ENCODE data around the gene OTOF. TPM values are rescaled to one million over a fixed set of nuclear protein-coding genes. Genes with fewer than 3 reads are reported as not detected.

Gene OTOF
- total RNA-seq, 1 donor from 2014 or later, result not detected

GRCh38 chr2:26483027-26483326, 5.1 kb upstream of the OTOF start:
- DNase-seq (ENCODE audit: low spot score), result no peak

DNA sequence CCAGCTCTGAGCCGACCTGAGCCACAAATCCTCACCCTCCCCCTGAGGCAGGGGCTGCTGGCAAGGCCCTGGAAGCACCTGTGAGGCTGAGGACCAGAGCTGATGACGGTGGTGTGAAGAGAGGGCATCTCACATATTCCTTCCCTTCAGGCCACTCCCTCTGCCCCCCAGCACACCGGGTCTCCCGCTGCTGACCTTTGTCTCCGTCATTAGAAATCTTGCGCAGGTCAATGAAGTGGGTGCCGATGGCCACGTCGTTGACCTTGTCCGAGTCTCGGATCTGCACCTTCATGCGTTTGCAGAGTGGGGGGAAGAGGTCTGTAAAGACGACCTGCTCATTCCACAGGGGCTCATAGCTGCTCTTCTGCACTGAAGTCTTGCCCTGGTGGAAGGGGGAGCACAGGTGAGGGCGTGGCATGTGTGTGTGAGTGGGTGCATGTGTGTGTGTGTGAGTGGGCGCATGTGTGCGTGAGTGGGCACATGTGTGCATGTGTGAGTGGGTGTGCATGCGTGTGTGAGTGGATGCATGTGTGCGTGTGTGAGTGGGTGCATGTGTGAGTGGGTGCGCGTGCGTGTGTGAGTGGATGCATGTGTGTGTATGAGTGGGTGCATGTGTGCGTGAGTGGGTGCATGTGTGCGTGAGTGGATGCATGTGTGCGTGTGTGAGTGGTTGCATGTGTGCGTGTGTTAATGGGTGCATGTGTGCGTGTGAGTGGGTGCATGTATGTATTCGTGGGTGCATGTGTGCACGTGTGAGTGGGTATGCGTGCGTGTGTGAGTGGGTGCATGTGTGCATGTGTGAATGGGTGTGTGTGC, 4.5 kb upstream of the OTOF start:
- intact Hi-C loops (cut with DNase I), result no loop called here
- no peak for DNase-seq (ENCODE audit: low spot score)

More at GRCh38 chr2:26483027-26483326, 5.1 kb upstream of the OTOF start:
- intact Hi-C loops (cut with DNase I), result no loop called here

- intact Hi-C loops (cut with DNase I), result no loop called here
- DNase-seq (ENCODE audit: low spot score), result no peak
Measured at GRCh38 chr2:26481706-26482105, 3.8 kb upstream of the OTOF start.

- no peak for DNase-seq (ENCODE audit: low spot score)
- intact Hi-C loops (cut with DNase I), result no loop called here
Measured at GRCh38 chr2:26480566-26481423, 2.9 kb upstream of the OTOF start.

GRCh38 chr2:26479789-26480565, 2.1 kb upstream of the OTOF start:
- no peak for DNase-seq (ENCODE audit: low spot score)
- intact Hi-C loops (cut with DNase I), result no loop called here

GRCh38 chr2:26479131-26479788, 1.3 kb upstream of the OTOF start:
- no peak for DNase-seq (ENCODE audit: low spot score)
- intact Hi-C loops (cut with DNase I), result no loop called here

- intact Hi-C loops (cut with DNase I), result no loop called here
Measured at GRCh38 chr2:26478366-26478765, 442 bp upstream of the OTOF start.

DNA sequence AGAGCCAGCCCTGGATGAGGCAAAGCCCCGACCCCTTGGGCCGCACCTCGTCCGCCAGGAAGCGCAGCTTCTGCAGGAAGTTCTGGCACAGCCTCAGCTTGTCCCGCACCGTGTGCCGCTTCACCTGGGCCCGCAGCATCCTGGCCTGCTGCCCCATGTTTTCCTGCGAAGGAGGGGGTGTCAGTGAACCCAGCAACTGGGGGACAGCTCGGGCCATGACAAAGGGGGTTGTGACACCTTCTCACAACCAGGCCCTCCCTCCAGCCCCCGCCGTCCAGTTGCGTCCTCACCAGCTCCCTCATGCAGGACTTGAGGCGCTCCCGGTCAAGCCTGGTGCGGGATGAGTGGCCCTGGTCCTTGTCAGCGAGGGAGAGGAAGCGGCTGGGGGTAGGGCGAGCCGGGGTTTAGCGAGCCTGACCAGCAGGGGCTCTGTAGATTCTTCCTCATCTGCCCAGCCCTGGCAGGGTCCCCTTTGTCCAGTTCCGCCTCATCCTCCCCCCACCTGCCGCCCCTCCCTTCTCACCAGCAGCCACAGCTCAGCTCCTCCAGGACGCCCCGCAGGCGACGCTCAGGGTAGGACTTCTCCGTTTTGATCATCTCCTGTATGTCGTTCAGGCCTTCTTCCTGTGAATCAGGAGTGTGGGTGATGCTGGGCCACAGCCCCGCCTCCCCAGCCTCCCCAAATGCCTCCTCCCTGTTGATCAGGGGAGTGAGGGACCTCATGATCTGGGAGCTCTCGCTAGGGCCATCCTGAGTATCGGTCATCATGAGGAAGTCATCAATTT, 606 bp downstream of the OTOF start:
- intact Hi-C loops (cut with DNase I), result no loop called here
- DNase-seq (ENCODE audit: low spot score), result no peak

More at GRCh38 chr2:26478366-26478765, 442 bp upstream of the OTOF start:
- DNase-seq (ENCODE audit: low spot score), result no peak

GRCh38 chr2:26475832-26476501, 2.0 kb downstream of the OTOF start:
- no peak for DNase-seq (ENCODE audit: low spot score)
- intact Hi-C loops (cut with DNase I), result no loop called here

DNA sequence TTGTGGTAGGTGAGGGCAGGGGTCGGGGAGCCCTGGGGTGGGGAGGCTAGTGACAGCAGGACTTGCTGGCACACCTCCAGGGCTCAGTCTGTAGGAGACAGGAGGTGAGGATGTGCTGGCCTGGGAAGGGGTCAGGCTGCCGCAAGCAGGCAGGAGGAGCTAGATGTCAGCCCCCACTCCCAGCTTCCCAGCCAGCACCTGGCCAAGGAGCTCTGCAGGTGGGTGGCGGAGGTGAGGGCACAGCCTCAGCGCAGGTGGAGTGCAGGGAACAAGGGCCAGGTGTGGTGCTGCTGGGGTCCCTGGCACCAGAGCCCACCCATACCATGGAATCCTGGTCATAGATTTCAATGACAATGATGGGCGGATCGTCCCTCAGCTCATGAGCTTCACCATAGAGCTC, 2.9 kb downstream of the OTOF start:
- DNase-seq (ENCODE audit: low spot score), result no peak
- intact Hi-C loops (cut with DNase I), result no loop called here

GRCh38 chr2:26474261-26474785, 3.6 kb downstream of the OTOF start:
- intact Hi-C loops (cut with DNase I), result no loop called here
- no peak for DNase-seq (ENCODE audit: low spot score)

DNA sequence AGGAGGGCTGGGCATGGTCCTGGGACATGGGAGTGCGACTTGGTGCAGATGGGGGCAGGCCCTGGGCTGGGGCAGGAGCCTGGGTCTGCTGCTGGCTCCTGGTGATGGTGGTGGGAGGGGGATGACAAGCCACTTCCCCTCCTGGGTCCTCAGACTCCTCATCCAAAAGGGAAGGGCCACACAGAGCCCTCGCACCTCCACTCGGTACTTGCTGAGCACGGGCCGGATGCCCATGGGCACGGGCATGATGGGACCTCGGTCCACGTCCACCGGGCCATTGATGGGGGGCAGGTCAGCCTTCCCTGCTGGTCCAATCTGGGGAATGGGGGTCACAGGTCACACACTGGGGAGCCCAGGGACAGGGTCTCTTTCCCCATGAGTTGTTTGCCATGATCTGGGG, 4.1 kb downstream of the OTOF start:
- no peak for DNase-seq (ENCODE audit: low spot score)
- intact Hi-C loops (cut with DNase I), result no loop called here

DNA sequence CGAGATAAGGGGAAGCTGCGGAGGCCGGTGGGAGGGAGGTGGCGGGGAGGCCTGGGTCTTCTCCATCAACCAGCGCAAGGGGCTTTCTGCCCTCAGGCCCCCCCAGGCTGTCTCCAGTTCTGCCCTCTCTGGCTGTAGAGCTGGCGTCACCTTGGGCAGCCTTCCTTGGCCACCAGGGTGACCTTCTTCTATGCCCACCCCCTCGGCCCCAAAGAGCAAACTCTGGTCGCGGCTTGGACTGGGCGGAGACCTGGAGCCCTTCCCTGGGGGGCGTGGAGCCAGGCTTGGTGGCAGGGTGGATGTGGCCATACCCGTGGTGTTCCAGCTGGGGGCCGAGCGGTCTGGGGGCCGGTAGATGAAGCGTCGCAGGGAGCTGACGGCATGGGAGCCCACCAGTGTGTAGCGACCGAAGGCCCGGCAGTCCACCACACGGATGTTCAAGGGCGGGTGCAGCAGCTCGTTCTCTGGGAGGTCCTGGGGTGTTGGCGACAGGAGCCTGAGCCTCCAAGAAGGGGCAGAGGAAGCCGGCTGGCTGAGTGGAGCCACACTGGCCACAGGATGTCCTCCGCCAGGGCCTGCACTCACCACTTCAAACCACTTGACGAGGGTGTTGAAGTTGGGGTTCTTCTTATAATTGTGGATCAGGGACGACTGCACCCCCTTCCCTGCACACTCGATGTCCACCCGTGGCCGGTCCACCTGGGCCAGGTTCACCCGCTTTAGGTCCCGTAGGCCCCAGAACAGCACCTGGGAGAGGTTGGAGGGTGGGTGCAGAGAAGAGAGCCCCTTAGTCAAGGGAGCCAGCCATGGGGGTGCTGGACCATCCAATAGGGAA, 4.9 kb downstream of the OTOF start:
- intact Hi-C loops (cut with DNase I), result no loop called here
- DNase-seq (ENCODE audit: low spot score), result no peak

DNA sequence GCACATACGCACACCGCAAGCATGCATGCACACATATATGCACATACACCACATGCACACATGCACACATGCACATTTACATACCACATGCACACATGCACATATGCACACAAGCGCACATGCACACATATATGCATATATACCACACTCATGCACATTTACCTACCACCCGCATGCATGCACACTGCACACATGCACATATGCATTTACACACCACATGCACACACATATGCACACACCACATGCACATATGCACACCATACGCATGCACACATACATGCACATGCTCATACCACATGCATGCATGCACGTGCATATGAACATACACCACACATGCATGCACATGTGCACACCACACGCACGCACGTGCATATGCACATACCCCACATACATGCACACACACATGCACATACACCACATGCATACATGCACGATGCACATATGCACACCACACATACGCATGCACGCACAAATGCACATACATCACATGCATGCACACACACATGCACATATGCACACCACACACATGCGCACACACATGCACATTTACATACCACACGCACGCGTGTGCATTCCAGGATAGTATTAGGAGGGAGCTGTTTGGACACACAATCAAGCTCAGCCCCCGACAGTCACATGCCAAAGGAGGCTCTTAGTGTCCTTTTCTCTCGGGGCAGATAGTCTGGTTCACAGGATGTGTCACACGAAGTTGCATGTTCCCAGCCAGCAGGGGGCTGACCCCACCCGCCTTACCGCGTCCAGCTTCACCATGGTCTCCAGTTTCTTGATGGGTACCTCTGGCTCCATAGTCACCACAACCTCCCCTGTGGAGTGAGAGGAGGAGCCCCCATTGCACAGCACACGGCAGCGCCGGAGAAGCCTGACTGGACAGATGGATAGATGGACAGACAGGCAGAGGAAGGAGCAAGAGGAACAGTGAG, 5.9 kb downstream of the OTOF start:
- DNase-seq (ENCODE audit: low spot score), result no peak
- intact Hi-C loops (cut with DNase I), result no loop called here

DNA sequence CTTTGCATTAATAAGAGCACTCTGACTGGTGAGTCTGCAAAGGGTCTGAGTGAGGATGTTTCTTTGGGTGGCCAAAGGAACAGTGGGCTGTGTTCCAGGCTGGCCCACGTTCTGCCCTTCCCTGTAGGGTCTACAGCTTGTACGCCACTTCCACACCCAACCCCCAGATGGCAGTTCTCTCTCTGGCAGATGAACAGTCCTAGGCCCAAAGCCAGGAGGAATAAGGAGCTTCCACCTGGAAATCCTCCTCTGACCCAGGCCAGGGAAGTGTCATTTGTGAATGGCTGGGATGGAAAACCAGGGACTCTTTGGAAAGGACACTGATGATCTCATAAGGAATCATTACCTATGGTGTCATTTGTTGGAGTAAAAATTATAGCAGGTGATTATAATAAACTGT, 6.6 kb downstream of the OTOF start:
- no peak for DNase-seq (ENCODE audit: low spot score)
- intact Hi-C loops (cut with DNase I), result no loop called here

DNA sequence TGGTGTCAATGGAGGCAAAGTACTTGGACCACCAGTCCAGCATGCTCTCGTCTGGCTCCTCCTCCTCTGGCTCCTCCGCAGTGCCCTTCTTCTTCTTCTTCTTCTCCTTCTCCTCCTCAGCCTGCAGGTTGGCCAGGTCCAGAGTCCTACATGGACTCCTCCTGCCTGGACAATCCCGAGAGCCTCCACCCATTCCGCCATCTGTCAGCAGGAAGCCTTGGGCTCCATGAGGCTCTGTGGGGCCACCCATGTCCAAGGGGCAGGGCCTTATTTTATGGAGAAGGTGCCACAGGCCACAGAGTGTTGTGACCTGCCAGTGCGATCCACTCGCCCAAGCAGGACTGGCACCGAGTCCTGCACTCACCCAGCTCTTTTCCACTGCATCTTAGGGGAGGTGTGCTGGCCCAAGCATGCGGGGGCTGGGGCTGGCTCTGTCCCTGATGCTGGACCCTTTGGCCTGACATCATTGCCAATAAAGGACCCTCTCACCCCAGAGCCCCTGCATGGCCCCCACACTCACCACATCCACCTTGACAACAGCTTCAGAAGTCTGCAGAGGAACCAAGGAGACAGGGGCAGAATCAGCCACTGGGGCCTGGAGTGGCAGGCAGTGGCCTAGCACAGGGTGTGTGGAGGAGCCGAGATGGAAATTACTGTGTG, 7.2 kb downstream of the OTOF start:
- intact Hi-C loops (cut with DNase I), result no loop called here
- no peak for DNase-seq (ENCODE audit: low spot score)
